ENCODE results near the gene PTPRR. TPM values are rescaled to one million over a fixed set of nuclear protein-coding genes. Genes with fewer than 3 reads are reported as not detected.

Gene PTPRR
- total RNA-seq, 1 donor from 2014 or later: not detected

DNA sequence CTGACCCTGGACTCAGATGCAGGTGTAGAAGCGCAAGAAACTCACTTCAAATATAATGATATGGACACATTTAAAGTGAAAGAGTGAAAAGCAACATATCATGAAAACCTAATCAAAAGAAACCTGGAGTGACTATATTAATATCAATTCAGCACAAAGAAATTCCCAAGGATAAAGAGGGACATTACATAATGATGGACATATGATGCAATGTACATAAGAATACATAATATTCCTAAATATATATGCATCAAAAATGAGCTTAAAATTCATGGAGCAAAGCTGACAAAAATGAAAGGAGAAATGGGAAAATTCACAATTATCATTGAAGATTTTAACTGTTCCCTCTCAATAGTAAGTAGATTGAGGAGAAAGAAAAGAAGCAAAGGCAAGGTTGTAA, 24.6 kb downstream of the PTPRR start:
- Mint-ChIP-seq H3K4me3 (ENCODE audit: unreplicated experiment) (no peak overlapping the region), H3K9me3 (ENCODE audit: low read depth) (peaks cover 7% of the 10 kb centered on the region), H3K4me1 (ENCODE audit: low read depth) (no peaks in the 10 kb centered on the region), H3K27me3 (ENCODE audit: low read depth) (peaks cover 3% of the 10 kb centered on the region), H3K27ac (ENCODE audit: unreplicated experiment) (no peak overlapping the region), H3K36me3 (ENCODE audit: low read depth) (no peaks in the 10 kb centered on the region)
- TF ChIP-seq, protein P1, sequence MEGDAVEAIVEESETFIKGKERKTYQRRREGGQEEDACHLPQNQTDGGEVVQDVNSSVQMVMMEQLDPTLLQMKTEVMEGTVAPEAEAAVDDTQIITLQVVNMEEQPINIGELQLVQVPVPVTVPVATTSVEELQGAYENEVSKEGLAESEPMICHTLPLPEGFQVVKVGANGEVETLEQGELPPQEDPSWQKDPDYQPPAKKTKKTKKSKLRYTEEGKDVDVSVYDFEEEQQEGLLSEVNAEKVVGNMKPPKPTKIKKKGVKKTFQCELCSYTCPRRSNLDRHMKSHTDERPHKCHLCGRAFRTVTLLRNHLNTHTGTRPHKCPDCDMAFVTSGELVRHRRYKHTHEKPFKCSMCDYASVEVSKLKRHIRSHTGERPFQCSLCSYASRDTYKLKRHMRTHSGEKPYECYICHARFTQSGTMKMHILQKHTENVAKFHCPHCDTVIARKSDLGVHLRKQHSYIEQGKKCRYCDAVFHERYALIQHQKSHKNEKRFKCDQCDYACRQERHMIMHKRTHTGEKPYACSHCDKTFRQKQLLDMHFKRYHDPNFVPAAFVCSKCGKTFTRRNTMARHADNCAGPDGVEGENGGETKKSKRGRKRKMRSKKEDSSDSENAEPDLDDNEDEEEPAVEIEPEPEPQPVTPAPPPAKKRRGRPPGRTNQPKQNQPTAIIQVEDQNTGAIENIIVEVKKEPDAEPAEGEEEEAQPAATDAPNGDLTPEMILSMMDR (IDR thresholded peaks at IDR 0.05): no peak
- no peak for DNase-seq (ENCODE audit: low spot score)

DNA sequence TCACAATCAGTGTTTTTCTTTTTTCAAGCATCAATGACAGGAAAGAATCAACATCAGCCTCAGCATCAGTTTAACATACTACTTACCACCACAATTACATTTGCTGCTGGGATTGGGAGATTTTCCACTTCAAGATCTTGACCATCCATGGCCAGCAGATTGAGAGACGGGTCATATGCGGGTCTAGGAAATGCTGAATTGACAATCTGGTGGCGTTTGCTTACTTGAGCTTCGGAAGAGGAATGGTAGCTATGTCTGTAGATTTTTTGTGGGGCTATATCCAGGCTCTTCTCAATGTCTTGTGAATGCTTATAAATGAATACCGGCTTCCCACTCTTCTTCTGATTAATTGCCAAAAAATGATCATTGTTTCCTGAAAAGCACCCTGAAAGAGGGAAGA, 27.9 kb downstream of the PTPRR start:
- no peak for DNase-seq (ENCODE audit: low spot score)
- no peaks in the 10 kb centered on the region for H3K36me3 Mint-ChIP-seq (ENCODE audit: low read depth)
- peaks cover 7% of the 10 kb centered on the region for H3K9me3 Mint-ChIP-seq (ENCODE audit: low read depth)
- H3K27ac Mint-ChIP-seq (ENCODE audit: unreplicated experiment): no peak overlapping the region
- peaks cover 8% of the 10 kb centered on the region for H3K27me3 Mint-ChIP-seq (ENCODE audit: low read depth)
- no peak overlapping the region for H3K4me3 Mint-ChIP-seq (ENCODE audit: unreplicated experiment)
- TF ChIP-seq, protein P1 (IDR thresholded peaks at IDR 0.05): no peak
- H3K4me1 Mint-ChIP-seq (ENCODE audit: low read depth): no peaks in the 10 kb centered on the region

DNA sequence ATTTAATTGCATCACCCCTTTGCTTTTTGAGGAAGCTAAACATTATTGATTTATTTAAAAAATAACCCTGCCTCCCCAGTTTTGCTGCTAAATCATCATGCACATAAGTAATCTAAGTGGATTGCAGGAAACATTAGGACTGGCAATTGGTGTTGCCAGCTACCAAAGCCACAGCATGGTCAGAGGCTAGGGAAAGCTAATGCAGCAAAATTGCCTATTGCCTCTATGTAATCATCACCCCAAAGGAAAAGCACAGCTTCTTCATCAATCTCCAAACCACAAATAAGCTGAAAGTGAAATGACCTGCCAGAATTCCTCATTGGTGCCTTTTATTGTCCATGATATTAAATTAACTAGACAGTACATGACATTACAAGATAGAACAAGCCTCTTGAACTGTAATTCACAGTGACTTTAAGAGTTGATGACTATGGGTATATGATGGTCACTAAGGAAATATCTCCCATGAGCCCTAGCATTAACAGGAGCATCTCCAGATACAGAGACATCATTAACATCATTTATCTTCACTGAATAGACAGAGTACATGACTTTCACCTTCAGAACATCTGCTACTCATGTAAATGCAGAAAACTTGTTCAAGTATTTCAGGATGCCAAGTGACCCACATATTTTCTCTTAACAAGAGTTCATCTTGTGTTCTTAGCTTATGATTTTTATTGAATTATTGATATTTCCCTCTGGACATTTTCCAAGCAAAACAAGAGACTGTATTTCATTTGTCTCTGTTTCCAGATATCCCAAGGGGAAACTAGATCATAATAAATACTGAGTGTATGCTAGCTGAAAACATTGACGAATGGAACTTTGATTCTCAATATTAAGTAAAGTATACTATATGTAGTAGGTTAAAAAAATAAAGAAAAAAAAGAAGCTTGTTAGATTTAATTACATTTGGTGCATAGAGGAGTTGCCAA, 29.4 kb downstream of the PTPRR start:
- Mint-ChIP-seq H3K4me3 (ENCODE audit: unreplicated experiment) (no peak overlapping the region), H3K9me3 (ENCODE audit: low read depth) (peaks cover 4% of the 10 kb centered on the region), H3K4me1 (ENCODE audit: low read depth) (no peaks in the 10 kb centered on the region), H3K27me3 (ENCODE audit: low read depth) (peaks cover 8% of the 10 kb centered on the region), H3K36me3 (ENCODE audit: low read depth) (no peaks in the 10 kb centered on the region), H3K27ac (ENCODE audit: unreplicated experiment) (no peak overlapping the region)
- DNase-seq (ENCODE audit: low spot score): no peak
- TF ChIP-seq, protein P1 (IDR thresholded peaks at IDR 0.05): no peak

DNA sequence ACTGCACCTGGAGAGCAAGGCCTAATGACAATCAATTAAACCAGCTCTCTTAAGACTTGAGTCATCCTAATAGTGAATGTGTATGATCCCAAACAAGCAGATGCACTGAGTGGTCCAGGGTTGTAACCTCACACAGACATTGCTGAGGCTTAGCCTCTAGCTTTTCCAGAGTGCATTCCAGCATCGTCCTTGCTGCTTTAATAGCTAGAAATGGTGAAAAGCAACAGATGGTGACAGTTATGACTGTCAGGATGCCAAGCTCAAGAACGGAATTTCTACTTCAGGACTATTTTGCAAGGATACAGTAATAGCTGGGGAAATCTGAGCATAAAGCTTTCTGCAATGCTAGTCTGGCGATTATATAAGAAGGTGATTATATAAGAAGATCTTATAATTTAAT, 34.6 kb downstream of the PTPRR start:
- H3K4me1 Mint-ChIP-seq (ENCODE audit: low read depth): no peaks in the 10 kb centered on the region
- no peaks in the 10 kb centered on the region for H3K36me3 Mint-ChIP-seq (ENCODE audit: low read depth)
- DNase-seq (ENCODE audit: low spot score): no peak
- no peak overlapping the region for H3K4me3 Mint-ChIP-seq (ENCODE audit: unreplicated experiment)
- no peak overlapping the region for H3K27ac Mint-ChIP-seq (ENCODE audit: unreplicated experiment)
- no peaks in the 10 kb centered on the region for H3K9me3 Mint-ChIP-seq (ENCODE audit: low read depth)
- TF ChIP-seq, protein P1 (IDR thresholded peaks at IDR 0.05): no peak
- peaks cover 7% of the 10 kb centered on the region for H3K27me3 Mint-ChIP-seq (ENCODE audit: low read depth)

DNA sequence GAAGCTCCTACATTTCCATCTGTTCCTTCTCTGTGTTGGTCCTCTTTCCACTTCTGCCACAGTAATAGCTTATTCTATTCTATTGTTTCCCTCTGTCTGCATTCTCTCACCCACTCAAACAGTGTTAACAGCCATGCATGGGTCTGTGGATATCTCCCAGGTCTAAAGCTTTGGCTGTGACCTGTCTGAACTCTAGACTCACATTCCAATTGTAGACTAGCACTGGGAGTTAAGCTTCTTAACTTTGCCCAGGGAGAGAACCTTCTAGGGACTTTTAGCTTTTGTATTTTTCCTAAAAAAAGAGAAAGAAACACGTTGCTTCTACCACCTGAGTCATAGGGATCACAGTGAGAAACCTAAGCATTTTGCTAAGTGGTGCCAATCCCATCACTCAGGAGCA, 36.7 kb downstream of the PTPRR start:
- Mint-ChIP-seq H3K9me3 (ENCODE audit: low read depth) (no peaks in the 10 kb centered on the region), H3K27ac (ENCODE audit: unreplicated experiment) (no peak overlapping the region), H3K4me1 (ENCODE audit: low read depth) (no peaks in the 10 kb centered on the region), H3K36me3 (ENCODE audit: low read depth) (no peaks in the 10 kb centered on the region), H3K27me3 (ENCODE audit: low read depth) (no peaks in the 10 kb centered on the region), H3K4me3 (ENCODE audit: unreplicated experiment) (no peak overlapping the region)
- TF ChIP-seq, protein P1 (IDR thresholded peaks at IDR 0.05): no peak
- no peak for DNase-seq (ENCODE audit: low spot score)

Data from chondrocyte (in vitro differentiated cells).